ENCODE data around the gene DNAJC8. TPM values are rescaled to one million over a fixed set of nuclear protein-coding genes. Genes with fewer than 3 reads are reported as not detected.

The DNAJC8 gene
- total and polyA plus RNA-seq, 7 experiments from 2014 or later: 54.2 to 174 (median 74.9) TPM

GRCh38 chr1:28264897-28265296 lies 32.1 kb upstream of the DNAJC8 start:
- Mint-ChIP-seq H3K9me3 (peaks cover 0 to 1% (median 0%) of the 10 kb centered on the region in 11 donors), H3K36me3 (peaks cover 0 to 5% (median 0%) of the 10 kb centered on the region in 5 donors), H3K4me3 (no peak overlapping the region), H3K4me1 (peaks cover 8 to 29% (median 14%) of the 10 kb centered on the region in 7 donors), H3K27ac (no peak overlapping the region), H3K27me3 (no peaks in the 10 kb centered on the region)
- Histone ChIP-seq H3K4me1 (ENCODE audit: control insufficient read depth in 2 of 2, insufficient read depth in 2 of 2, low read length in 2 of 2) (peaks cover 8 to 12% of the 10 kb centered on the region in 2 donors), H3K36me3 (ENCODE audit: control insufficient read depth in 2 of 3, insufficient read depth in 3 of 3, low read length in 3 of 3) (no peaks in the 10 kb centered on the region), H3K4me3 (ENCODE audit: low read length) (no peak overlapping the region), H3K27ac (ENCODE audit: low read depth, low read length) (no peak overlapping the region), H3K9me3 (ENCODE audit: control insufficient read depth in 2 of 3, low read length in 3 of 3) (no peaks in the 10 kb centered on the region), H3K27me3 (ENCODE audit: control insufficient read depth in 2 of 2, insufficient read depth in 2 of 2, low read length in 2 of 2) (no peaks in the 10 kb centered on the region)
- DNase-seq: no peak
- ATAC-seq: no peak
- POLR2A ChIA-PET: no interaction called here
- CTCF ChIA-PET: no interaction called here
- intact Hi-C loops (cut with micrococcal nuclease): no loop called here

- H3K27ac ChIP-seq (ENCODE audit: low read depth, low read length): no peak overlapping the region
- peaks cover 32 to 46% (median 42%) of the 10 kb centered on the region in 7 donors for H3K4me1 Mint-ChIP-seq
- peaks cover 0 to 6% (median 0%) of the 10 kb centered on the region in 3 experiments for H3K36me3 ChIP-seq (ENCODE audit: control insufficient read depth in 2 of 3, insufficient read depth in 3 of 3, low read length in 3 of 3)
- no peaks in the 10 kb centered on the region for H3K27me3 ChIP-seq (ENCODE audit: control insufficient read depth in 2 of 2, insufficient read depth in 2 of 2, low read length in 2 of 2)
- no peaks in the 10 kb centered on the region for H3K9me3 ChIP-seq (ENCODE audit: control insufficient read depth in 2 of 3, low read length in 3 of 3)
- peaks cover 0 to 1% (median 0%) of the 10 kb centered on the region in 11 donors for H3K9me3 Mint-ChIP-seq
- intact Hi-C loops (cut with micrococcal nuclease): no loop called here
- H3K4me3 Mint-ChIP-seq: peak overlapping the region; percentile 60 to 90 (median 80)
- no peak for ATAC-seq
- peak overlapping the region; percentile 95 for H3K4me3 ChIP-seq (ENCODE audit: low read length)
- ChIA-PET CTCF (interaction anchor here (2.3 kb wide), 1 partner anchor 12 kb away, joined by 13 read pairs; no protein-coding TSS in a partner anchor), POLR2A (interaction anchor here (1.1 to 2.9 kb wide), 7 partner anchors 10 to 319 kb away, joined by 3 to 43 read pairs (median 3); partner anchors contain the start of gene EYA3)
- no peak for DNase-seq
- H3K36me3 Mint-ChIP-seq: peaks cover 0 to 3% (median 0%) of the 10 kb centered on the region in 5 donors
- no peaks in the 10 kb centered on the region for H3K27me3 Mint-ChIP-seq
- H3K4me1 ChIP-seq (ENCODE audit: control insufficient read depth in 2 of 2, insufficient read depth in 2 of 2, low read length in 2 of 2): peaks cover 33 to 43% of the 10 kb centered on the region in 2 donors
- H3K27ac Mint-ChIP-seq: peak overlapping the region in 6 of 9 donors; percentile 30 to 54 (median 42)
These were observed 28.0 kb upstream of the DNAJC8 start for GRCh38 chr1:28260803-28261174.

- H3K4me1 Mint-ChIP-seq: peaks cover 32 to 52% (median 48%) of the 10 kb centered on the region in 7 donors
- H3K4me3 Mint-ChIP-seq: peak overlapping the region; percentile 65 to 90 (median 82)
- Histone ChIP-seq H3K36me3 (ENCODE audit: control insufficient read depth in 2 of 3, insufficient read depth in 3 of 3, low read length in 3 of 3) (peaks cover 0 to 6% (median 0%) of the 10 kb centered on the region in 3 experiments), H3K27me3 (ENCODE audit: control insufficient read depth in 2 of 2, insufficient read depth in 2 of 2, low read length in 2 of 2) (no peaks in the 10 kb centered on the region), H3K27ac (ENCODE audit: low read depth, low read length) (peak overlapping the region; percentile 77), H3K9me3 (ENCODE audit: control insufficient read depth in 2 of 3, low read length in 3 of 3) (no peaks in the 10 kb centered on the region), H3K4me3 (ENCODE audit: low read length) (peak overlapping the region; percentile 95), H3K4me1 (ENCODE audit: control insufficient read depth in 2 of 2, insufficient read depth in 2 of 2, low read length in 2 of 2) (peaks cover 38 to 47% of the 10 kb centered on the region in 2 donors)
- ATAC-seq: no peak
- peaks cover 0 to 3% (median 0%) of the 10 kb centered on the region in 5 donors for H3K36me3 Mint-ChIP-seq
- H3K27ac Mint-ChIP-seq: peak overlapping the region in 5 of 9 donors; percentile 30 to 96 (median 46)
- peaks cover 0 to 1% (median 0%) of the 10 kb centered on the region in 11 donors for H3K9me3 Mint-ChIP-seq
- CTCF ChIA-PET: interaction anchor here (0.9 to 2.3 kb wide), 2 partner anchors 12 to 14 kb away, joined by 4 to 13 read pairs; no protein-coding TSS in a partner anchor
- POLR2A ChIA-PET: interaction anchor here (1.0 to 2.9 kb wide), 9 partner anchors 12 to 320 kb away, joined by 3 to 43 read pairs (median 6); partner anchors contain the start of genes ATP5IF1, MED18 and RCC1
- intact Hi-C loops (cut with micrococcal nuclease): loop anchor here (1.0 to 2.0 kb wide), 8 partner anchors 12 to 476 kb away; partner anchors contain the start of genes PHACTR4 (in 2 of the 2), ATP5IF1 (in 1 of the 2), TRNAU1AP (in 1 of the 2) and YTHDF2 (in 1 of the 2)
- H3K27me3 Mint-ChIP-seq: peaks cover 0 to 1% (median 0%) of the 10 kb centered on the region in 5 donors
- peak in 3 of 9 donors; percentile 18 to 57 (median 22) for DNase-seq
These were observed 27.3 kb upstream of the DNAJC8 start for GRCh38 chr1:28259934-28260802.

GRCh38 chr1:28259252-28259933 lies 26.6 kb upstream of the DNAJC8 start, which contains the start of gene SESN2:
Gene SESN2 (plus strand): TSS chr1:28259518. CDS start chr1:28259848, 330 bp downstream.
- peaks cover 0 to 6% (median 0%) of the 10 kb centered on the region in 3 experiments for H3K36me3 ChIP-seq (ENCODE audit: control insufficient read depth in 2 of 3, insufficient read depth in 3 of 3, low read length in 3 of 3)
- no peaks in the 10 kb centered on the region for H3K9me3 ChIP-seq (ENCODE audit: control insufficient read depth in 2 of 3, low read length in 3 of 3)
- H3K27me3 ChIP-seq (ENCODE audit: control insufficient read depth in 2 of 2, insufficient read depth in 2 of 2, low read length in 2 of 2): no peaks in the 10 kb centered on the region
- ATAC-seq (peak; percentile 98), DNase-seq (peak; percentile 97 to 99 (median 99))
- ChIA-PET CTCF (interaction anchor here (0.9 to 2.3 kb wide), 2 partner anchors 11 to 13 kb away, joined by 4 to 13 read pairs; no protein-coding TSS in a partner anchor), POLR2A (interaction anchor here (1.0 to 2.9 kb wide), 9 partner anchors 9 to 247 kb away, joined by 3 to 43 read pairs (median 7); partner anchors contain the start of genes ATP5IF1, DNAJC8, MED18 and RCC1)
- Mint-ChIP-seq H3K4me1 (peaks cover 32 to 54% (median 49%) of the 10 kb centered on the region in 7 donors), H3K36me3 (peaks cover 0 to 3% (median 0%) of the 10 kb centered on the region in 5 donors), H3K4me3 (peak within 1 kb of the TSS; percentile 65 to 90 (median 82)), H3K27ac (peak within 1 kb of the TSS; percentile 58 to 96 (median 74)), H3K27me3 (peaks cover 0 to 2% (median 0%) of the 10 kb centered on the region in 5 donors), H3K9me3 (peaks cover 0 to 1% (median 0%) of the 10 kb centered on the region in 11 donors)
- peaks cover 38 to 47% of the 10 kb centered on the region in 2 donors for H3K4me1 ChIP-seq (ENCODE audit: control insufficient read depth in 2 of 2, insufficient read depth in 2 of 2, low read length in 2 of 2)
- H3K4me3 ChIP-seq (ENCODE audit: low read length): peak within 1 kb of the TSS; percentile 95
- intact Hi-C loops (cut with micrococcal nuclease): loop anchor here (1.0 to 2.0 kb wide), 8 partner anchors 11 to 477 kb away; partner anchors contain the start of genes PHACTR4 (in 2 of the 2), ATP5IF1 (in 1 of the 2), TRNAU1AP (in 1 of the 2) and YTHDF2 (in 1 of the 2)
- H3K27ac ChIP-seq (ENCODE audit: low read depth, low read length): peak within 1 kb of the TSS; percentile 77

- ChIA-PET CTCF (interaction anchor here (0.6 to 2.3 kb wide), 3 partner anchors 10 to 251 kb away, joined by 3 to 22 read pairs (median 13); no protein-coding TSS in a partner anchor), POLR2A (interaction anchor here (0.6 to 3.6 kb wide), 10 partner anchors 10 to 385 kb away, joined by 3 to 36 read pairs (median 6); partner anchors contain the start of genes ATP5IF1, DNAJC8, MED18 and TAF12)
- Histone ChIP-seq H3K36me3 (ENCODE audit: control insufficient read depth in 2 of 3, insufficient read depth in 3 of 3, low read length in 3 of 3) (peaks cover 0 to 6% (median 0%) of the 10 kb centered on the region in 3 experiments), H3K4me3 (ENCODE audit: low read length) (peak overlapping the region; percentile 37), H3K27me3 (ENCODE audit: control insufficient read depth in 2 of 2, insufficient read depth in 2 of 2, low read length in 2 of 2) (no peaks in the 10 kb centered on the region), H3K27ac (ENCODE audit: low read depth, low read length) (no peak overlapping the region), H3K9me3 (ENCODE audit: control insufficient read depth in 2 of 3, low read length in 3 of 3) (no peaks in the 10 kb centered on the region), H3K4me1 (ENCODE audit: control insufficient read depth in 2 of 2, insufficient read depth in 2 of 2, low read length in 2 of 2) (peaks cover 38 to 47% of the 10 kb centered on the region in 2 donors)
- DNase-seq (no peak), ATAC-seq (no peak)
- Mint-ChIP-seq H3K36me3 (peaks cover 0 to 3% (median 0%) of the 10 kb centered on the region in 5 donors), H3K27ac (peak overlapping the region; percentile 58 to 96 (median 74)), H3K4me3 (peak overlapping the region; percentile 65 to 90 (median 79)), H3K27me3 (peaks cover 0 to 2% (median 0%) of the 10 kb centered on the region in 5 donors), H3K9me3 (peaks cover 0 to 1% (median 0%) of the 10 kb centered on the region in 11 donors), H3K4me1 (peaks cover 32 to 54% (median 49%) of the 10 kb centered on the region in 7 donors)
- intact Hi-C loops (cut with micrococcal nuclease): loop anchor here (1.0 to 2.0 kb wide), 8 partner anchors 10 to 478 kb away; partner anchors contain the start of genes PHACTR4 (in 2 of the 2), ATP5IF1 (in 1 of the 2), TRNAU1AP (in 1 of the 2) and YTHDF2 (in 1 of the 2)
These were observed 25.9 kb upstream of the DNAJC8 start for GRCh38 chr1:28258628-28259251.

All from naive thymus-derived CD4-positive, alpha-beta T cell (primary cell).